DMS53 treated with DMSO at 0.1 percent for 48 hours (cell line): ENCODE data around the gene OSBPL10.

Experiments used
- DNase-seq: peaks from one replicate; lab custom pipeline; 2025; ENCODE audit not compliant: unreplicated experiment; lab: John Stamatoyannopoulos, UW

The OSBPL10 gene

DNA sequence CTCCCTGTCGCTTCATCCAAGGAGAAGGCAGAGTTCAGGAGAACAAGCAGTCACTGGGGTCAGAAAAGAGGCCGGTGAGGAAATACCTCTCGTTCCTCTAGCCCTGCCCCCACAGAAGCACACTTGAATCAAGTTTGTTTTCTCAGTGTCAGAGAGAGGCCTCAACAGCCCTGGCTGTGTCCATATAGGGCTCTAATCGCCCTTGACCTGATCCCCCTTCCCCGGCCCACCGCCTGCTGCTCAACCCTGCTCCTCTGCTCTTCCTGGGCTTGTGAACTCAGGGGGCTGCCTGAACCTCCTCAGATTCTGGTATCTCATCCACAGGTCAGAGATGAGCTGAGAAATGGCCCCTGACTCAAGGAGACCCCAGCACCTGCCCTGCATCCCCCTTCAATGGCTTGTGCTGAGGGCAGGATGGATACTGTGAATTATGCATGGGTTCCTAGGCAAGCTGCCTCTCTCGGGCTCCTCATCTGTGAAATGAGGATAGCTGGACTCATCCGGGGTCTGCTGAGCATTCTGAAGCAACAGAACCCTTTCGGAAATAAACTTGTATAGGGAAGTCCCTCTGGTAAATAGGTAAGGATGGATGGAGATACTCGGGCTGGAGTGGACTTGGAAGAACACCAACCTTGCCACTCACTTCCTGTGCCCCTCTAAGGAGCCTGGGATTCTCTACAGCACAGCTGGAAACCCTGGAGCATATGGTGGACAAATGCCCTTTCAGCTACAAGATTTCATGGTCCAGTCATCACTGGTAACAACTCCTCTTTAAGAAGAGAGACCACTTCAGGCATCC, 300.8 kb downstream of the OSBPL10 start:
- DNase-seq, result no peak

DNA sequence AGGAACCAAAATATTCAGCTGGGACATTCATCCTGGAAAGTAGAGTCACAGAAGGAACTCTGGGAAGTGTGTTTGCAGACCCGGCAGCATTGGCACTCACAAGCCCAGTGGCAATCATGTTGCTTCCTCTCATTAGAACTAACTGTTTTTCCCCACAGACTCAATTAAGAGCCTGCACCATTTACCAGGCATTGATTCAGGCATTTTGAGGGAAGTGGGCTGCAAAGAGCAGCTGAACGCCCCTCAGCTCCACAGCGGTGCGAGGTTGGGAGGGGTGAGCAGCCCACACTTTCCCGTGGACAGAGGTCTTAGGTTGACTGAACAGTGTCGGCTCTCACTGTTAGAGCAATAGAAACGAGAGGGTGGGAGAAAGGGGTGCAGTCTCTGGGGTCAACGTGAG, 304.5 kb downstream of the OSBPL10 start:
- no peak for DNase-seq

GRCh38 chr3:31673950-31674349, 307.1 kb downstream of the OSBPL10 start:
- no peak for DNase-seq

- DNase-seq, result no peak
Observed at GRCh38 chr3:31671976-31672375, 309.1 kb downstream of the OSBPL10 start.

- DNase-seq, result no peak
Observed at GRCh38 chr3:31671451-31671850, 309.6 kb downstream of the OSBPL10 start.

DNA sequence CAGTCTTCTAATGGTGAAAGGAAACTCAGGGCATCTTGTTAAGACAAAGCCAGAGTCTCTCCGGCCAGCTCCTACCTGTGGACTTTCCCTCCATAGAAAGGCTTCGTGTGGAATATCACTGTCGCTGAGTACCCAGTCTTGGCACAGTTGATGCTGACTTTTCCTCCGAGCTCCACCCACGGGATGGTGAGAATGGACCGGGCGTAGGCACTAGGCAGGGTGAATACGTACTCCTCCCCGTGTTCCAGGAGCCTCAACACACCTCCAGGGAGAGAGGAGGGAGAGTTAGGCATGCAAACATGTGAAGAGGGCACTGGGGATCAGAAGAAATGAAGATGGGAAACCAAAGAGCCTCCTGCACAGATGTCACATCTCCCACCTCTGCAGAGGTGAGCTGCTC, 310.3 kb downstream of the OSBPL10 start:
- DNase-seq, result no peak

DNA sequence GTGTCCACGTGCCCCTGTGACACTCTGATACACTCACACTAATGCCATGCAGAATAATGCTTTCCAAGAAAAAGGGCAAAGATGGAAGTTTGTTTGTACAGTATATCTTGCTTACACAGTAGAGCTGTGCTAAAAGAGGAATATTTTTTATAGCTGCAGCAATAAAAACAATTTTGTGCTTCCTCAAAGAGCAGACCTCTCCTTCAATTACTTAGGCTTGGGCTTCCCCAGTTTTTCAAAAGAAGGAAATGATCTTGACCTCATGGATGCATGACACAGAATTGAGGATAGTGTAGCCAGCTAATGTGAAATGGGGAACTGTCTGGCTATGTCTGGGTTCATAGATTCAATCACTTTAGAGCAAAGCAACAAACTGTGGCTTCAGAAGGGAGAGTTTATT, 310.9 kb downstream of the OSBPL10 start:
- no peak for DNase-seq

GRCh38 chr3:31668242-31668641, 312.8 kb downstream of the OSBPL10 start:
- no peak for DNase-seq

- DNase-seq, result no peak
Observed at GRCh38 chr3:31667582-31667981, 313.5 kb downstream of the OSBPL10 start.

DNA sequence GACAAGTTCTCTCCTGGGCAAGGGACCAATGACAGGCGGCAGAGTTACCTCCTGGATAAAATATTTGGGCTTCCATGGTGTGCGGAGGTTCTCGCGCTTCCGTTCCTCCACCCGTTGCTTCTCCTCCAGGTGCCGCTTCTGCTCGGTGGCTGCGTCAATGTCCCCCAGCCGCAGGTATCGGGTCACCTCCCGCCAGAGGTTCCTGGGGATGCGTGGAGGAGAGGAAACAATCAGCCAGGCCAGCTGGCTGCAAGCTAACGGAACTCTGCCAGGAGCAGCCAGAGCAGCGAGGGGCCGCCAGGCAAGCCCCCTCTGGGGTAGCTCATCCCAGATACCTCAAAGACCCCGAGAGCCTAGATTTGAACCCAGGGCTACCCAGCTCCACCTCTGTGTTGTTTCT, 317.0 kb downstream of the OSBPL10 start:
- DNase-seq, result no peak

- no peak for DNase-seq
Observed at GRCh38 chr3:31661993-31662670, 318.9 kb downstream of the OSBPL10 start.

DNA sequence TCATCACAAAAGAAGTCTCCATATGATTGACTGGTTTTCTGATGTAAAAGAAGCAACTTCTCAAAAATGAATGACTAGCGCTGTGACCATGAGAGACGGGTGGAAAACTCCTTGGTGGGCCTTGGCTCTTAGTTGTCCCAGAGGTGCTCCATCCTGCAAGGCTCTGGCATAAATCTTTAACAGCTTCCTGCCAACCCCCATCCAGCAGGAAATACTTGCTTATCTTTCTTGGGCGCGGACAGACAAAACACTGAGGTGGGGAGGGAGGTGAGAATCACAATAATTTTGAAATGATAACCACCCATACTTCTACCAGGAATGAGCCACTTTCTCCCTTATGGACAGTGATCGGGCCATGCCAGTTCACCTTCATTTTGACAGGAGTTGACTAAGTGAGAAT, 319.8 kb downstream of the OSBPL10 start:
- DNase-seq, result no peak

DNA sequence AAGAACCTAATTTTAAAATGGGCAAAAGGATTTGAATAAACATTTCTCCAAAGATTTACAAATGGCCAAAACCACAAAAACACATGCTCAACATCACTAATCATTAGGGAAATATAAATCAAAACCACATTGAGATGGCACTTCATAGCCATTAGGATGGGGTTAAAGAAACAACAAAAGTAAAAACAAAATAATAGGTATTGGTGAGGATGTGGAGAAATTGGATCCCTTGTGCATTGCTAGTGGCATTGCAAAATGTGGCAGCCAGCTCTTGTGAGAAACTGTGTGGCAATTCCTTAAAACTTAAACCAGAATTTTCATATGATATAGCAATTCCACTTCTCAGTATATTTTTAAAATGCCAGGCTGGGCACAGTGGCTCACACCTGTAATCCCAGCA, 321.8 kb downstream of the OSBPL10 start:
- DNase-seq, result no peak

DNA sequence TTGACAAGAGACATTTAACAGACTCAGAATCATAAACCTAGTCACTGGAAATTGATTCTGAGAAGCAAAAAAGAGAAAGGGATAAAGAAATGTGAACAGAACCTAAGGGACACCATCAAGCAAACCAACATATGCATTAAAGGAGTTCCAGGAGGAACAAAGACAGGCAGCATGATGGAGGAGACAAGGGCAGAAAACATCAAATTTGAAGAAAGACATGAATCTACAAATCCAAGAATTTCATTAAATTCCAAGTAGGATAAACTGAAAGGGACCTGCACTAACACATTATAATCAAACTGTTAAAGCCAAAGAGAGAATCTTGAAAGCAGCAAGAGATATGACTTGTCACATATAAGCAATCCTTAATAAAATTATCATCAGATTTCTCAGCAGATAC, 326.1 kb downstream of the OSBPL10 start:
- no peak for DNase-seq

GRCh38 chr3:31653464-31653863, 327.6 kb downstream of the OSBPL10 start:
- no peak for DNase-seq

DNA sequence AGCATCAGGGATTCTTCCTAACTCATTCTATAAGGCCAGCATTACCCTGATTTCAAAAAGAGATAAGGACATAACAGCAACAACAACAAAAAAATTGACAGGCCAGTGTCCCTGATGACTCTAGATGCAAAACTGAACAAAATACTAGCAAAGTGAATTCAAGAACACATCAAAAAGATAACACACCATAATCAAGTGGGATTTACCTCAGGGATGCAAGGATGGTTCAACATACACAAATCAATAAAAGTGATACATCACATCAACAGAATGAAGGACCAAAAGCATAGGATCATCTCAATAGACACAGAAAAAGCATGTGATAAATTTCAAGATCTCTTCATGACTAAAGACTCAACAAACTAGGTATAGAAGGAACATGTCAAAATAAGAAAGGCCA, 328.8 kb downstream of the OSBPL10 start:
- no peak for DNase-seq

GRCh38 chr3:31648286-31648968, 332.6 kb downstream of the OSBPL10 start:
- no peak for DNase-seq

DNA sequence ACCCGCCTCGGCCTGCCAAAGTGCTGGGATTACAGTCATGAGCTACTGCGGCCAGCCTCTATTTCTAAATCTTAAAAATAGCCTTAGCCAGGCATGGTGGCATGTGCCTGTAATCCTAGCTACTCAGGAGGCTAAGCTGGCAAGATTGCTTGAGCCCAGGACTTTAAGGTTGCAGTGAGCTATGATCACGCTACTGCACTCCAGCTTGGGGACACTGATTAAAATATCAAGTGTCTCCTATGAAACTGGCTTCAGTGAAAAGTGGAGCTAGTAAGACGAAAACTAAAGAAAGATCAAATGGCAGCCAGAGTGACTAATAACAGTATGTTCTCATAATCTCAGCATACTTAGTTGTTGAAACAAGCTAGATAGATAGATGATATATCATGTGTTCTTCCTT, 335.8 kb downstream of the OSBPL10 start:
- DNase-seq, result no peak

GRCh38 chr3:31639828-31640227, 341.2 kb downstream of the OSBPL10 start:
- no peak for DNase-seq

GRCh38 chr3:31636694-31637442, 344.2 kb downstream of the OSBPL10 start:
- DNase-seq, result no peak

- no peak for DNase-seq
Observed at GRCh38 chr3:31636049-31636448, 345.0 kb downstream of the OSBPL10 start.
